NOMO-1 treated with dmso at 0.1 percent for 144 hours (cell line): ENCODE results near the gene RNU5B-1.
"Not testable (repeated sequence)": the region's sequence is repeated elsewhere in the genome, so short reads cannot be mapped to it uniquely, and the experiment has no call there.

Experiments used
- DNase-seq: peaks from one replicate; lab custom pipeline; 2025; ENCODE audit not compliant: unreplicated experiment; lab: John Stamatoyannopoulos, UW

The RNU5B-1 gene

GRCh38 chr15:65304381-65305149 is at the start of gene RNU5B-1:
TSS of gene RNU5B-1 (plus strand) at chr15:65304677.
- peak; percentile 89 for DNase-seq

GRCh38 chr15:65254758-65255157 is 49.7 kb upstream of the RNU5B-1 start:
- no peak for DNase-seq

GRCh38 chr15:65255486-65256140 is 48.9 kb upstream of the RNU5B-1 start:
- DNase-seq, result no peak

- no peak for DNase-seq
Measured at GRCh38 chr15:65258375-65259262, 45.9 kb upstream of the RNU5B-1 start.

GRCh38 chr15:65259367-65259797 is 45.1 kb upstream of the RNU5B-1 start:
- DNase-seq, result no peak

GRCh38 chr15:65260968-65261367 is 43.5 kb upstream of the RNU5B-1 start:
- DNase-seq, result no peak

DNA sequence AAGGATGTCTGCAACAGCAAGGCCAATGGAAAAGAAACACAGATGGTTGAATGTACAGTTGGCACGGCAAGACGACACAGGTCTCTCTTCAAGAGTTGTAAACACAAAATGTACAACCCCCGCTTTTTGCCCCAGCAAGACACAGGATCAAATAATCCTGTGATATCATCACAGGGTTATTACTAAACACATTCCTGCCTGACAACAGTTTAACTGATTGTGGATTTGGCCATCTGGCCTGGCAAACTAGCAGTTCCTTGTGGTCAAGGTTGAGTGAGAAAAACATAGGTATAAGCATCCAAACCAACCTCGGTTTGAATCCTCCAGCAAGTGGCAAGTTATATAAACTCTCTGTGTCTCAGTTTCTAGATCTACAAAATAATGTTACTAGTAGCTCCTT is 41.2 kb upstream of the RNU5B-1 start:
- no peak for DNase-seq

GRCh38 chr15:65264863-65265430 is 39.5 kb upstream of the RNU5B-1 start:
- no peak for DNase-seq

DNA sequence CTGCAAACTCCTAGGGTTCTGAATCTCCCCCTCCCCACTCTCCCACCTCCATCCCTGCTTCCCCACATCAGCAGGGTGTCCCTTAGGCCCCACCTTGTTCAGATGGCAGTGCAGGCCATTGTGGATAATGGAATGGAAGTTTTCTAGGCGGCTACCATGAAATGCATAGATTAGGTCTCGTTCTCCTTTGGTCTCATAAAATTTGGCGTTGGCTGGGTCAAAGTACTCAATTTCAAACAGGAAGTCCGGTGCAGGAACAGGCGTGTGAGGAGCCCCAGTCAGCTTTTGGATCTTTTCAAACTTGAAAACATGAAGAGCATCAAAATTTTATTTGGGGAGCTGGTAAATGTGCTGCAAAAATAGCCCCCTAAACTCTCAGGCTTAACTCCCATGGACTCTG is 38.0 kb upstream of the RNU5B-1 start:
- DNase-seq, result no peak

DNA sequence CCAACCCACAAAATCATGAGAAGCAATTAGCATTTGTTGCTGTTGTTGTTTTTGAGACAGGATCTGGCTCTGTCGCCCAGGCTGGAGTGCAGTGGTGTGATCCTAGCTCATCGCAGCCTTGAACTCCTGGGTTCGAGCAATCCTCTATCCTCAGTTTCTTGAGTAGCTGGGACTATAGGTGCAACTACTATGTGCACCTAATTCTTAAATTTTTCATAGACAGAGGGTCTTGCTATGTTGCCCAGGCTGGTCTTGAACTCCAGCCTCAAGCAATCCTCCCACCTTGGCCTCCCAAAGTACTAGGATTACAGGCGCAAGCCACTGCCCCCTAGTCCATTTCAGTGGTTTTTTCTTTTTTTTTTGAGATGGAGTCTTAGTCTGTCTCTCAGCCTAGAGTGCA is 36.1 kb upstream of the RNU5B-1 start:
- DNase-seq, result no peak

DNA sequence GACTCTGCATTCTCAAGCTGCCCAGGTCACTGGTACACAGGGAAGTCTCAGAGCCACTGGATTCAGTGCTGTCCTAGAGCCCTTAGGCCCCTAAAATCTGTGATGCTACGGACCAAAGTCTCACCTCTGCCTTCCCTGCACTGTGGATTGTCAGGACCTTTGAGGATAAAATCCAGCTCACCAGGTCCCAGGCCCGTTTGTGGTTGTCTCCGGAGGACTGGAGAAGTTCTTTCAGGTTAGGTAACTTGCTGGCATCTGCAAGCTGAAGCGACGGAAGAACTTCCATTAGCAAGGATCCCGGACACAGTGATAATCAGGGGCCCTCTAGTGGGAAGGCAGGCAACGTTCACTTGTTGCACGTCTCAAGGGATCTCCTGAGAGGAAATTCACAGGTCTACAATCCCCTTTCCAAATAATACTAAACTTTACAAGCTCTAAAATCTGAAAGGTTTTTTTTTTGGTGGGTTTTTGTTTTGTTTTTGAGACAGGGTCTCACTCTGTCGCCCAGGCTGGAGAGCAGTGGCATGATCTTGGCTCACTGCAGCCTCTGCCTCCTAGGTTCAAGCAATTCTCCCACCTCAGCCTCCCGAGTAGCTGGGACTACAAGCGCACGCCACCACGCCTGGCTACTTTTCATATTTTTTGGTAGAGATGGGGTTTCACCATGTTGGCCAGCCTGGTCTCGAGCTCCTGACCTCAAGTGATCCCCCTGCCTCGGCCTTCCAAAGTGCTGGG is 33.5 kb upstream of the RNU5B-1 start:
- not testable (repeated sequence) for DNase-seq

- no peak for DNase-seq
Measured at GRCh38 chr15:65275104-65275727, 29.3 kb upstream of the RNU5B-1 start.

GRCh38 chr15:65275728-65276126 is 28.8 kb upstream of the RNU5B-1 start:
- DNase-seq, result no peak

GRCh38 chr15:65277015-65277414 is 27.5 kb upstream of the RNU5B-1 start:
- DNase-seq, result no peak

DNA sequence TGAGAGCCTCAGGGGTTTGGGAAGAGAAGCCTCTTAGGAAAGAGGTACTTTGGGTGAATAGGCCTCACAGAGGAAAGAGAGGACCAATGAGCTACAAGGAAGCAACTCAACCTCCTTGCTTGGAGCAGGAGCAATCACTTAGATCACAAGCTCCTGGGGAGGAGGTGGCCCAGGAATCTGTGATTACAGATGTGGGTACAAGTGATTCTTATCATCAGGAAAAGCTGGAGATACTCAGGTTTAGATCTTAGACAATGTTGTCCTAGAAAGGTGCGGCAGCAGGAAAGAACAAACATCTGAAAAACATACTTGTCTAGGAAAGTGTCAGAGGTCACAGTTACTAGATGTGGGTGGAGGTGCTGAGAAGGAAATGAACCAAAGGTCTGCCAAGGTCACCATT is 26.0 kb upstream of the RNU5B-1 start:
- no peak for DNase-seq

- DNase-seq, result no peak
Measured at GRCh38 chr15:65285291-65286068, 19.0 kb upstream of the RNU5B-1 start.

DNA sequence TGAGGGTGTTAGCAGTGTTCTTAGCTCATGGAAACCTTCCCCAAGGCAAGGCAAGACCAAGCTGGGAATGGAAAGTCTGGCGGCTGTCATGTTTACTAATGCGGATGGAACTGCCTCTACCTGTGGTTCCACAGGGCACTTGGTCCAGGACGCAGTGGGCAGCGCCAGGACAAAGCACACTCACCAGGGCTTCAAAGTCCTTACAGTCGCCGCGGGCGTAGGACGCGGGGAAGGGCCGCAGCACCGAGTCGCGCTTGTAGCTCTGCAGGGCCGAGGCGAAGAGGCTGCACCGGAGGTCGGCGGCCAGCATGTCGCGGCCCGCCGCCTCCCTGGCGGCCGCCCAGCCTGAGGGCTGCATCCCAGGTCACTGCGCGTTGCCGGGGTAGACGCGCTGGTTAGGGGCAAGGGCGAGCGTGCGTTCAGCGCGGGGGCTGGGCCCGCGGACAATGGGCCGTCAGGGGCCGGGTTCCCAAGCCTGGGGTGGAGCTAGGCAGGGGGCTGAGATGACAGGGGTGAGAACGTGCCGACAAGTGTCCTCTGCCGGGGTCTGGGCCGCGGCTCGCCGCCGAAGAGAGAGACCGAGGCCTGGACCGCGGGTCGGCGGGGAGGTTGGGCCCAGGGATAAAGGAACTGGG is 18.3 kb upstream of the RNU5B-1 start:
- DNase-seq, result no peak

GRCh38 chr15:65286704-65287519 is 17.6 kb upstream of the RNU5B-1 start, which contains the start of gene PARP16:
TSS of gene PARP16 (minus strand) at chr15:65286883. CDS start at chr15:65286426, 457 bp downstream.
- peak; percentile 94 for DNase-seq
